Activated CD4-positive, alpha-beta T cell treated with anti-CD3 and anti-CD28 coated beads, Interleukin-2, amount 10 ng/mL, durations not matched to agents 24 days and 14 days (primary cell): Measurements from ENCODE around the gene DSTN. TPM values are rescaled to one million over a fixed set of nuclear protein-coding genes. Genes with fewer than 3 reads are reported as not detected.

ENCODE experiments used
- DNase-seq: peaks from one replicate; pipeline ENCODE4 v3.0.0; 2022
- H3K27ac Mint-ChIP-seq: one replicate; pipeline ENCODE4 v1.8.0; 2022; ENCODE audit warnings: mild to moderate bottlenecking, mixed read lengths
- H3K27me3 Mint-ChIP-seq: one replicate; pipeline ENCODE4 v1.8.0; 2022; ENCODE audit warnings: mixed read lengths
- H3K36me3 Mint-ChIP-seq: one replicate; pipeline ENCODE4 v1.8.0; 2022; ENCODE audit warnings: low read depth, mild to moderate bottlenecking, mixed read lengths
- H3K4me1 Mint-ChIP-seq: one replicate; pipeline ENCODE4 v1.8.0; 2021; ENCODE audit warnings: mixed read lengths
- H3K4me3 Mint-ChIP-seq: one replicate; pipeline ENCODE4 v1.8.0; 2022; ENCODE audit warnings: mild to moderate bottlenecking, moderate library complexity, mixed read lengths
- H3K9me3 Mint-ChIP-seq: one replicate; pipeline ENCODE4 v1.8.0; 2021; ENCODE audit warnings: mixed read lengths
- intact Hi-C: fragments of 100-400 bp; cut with micrococcal nuclease; formaldehyde crosslinking; loops from one replicate; pipeline ENCODE4 v1.15.1; 2023
- total RNA-seq: library from RNA; stranded (reverse); gene quantifications from 2 replicates; pipeline ENCODE4 v1.2.3, GENCODE V29; 2022

DSTN gene
- total RNA-seq, 1 donor from 2014 or later: 58.6 TPM

DNA sequence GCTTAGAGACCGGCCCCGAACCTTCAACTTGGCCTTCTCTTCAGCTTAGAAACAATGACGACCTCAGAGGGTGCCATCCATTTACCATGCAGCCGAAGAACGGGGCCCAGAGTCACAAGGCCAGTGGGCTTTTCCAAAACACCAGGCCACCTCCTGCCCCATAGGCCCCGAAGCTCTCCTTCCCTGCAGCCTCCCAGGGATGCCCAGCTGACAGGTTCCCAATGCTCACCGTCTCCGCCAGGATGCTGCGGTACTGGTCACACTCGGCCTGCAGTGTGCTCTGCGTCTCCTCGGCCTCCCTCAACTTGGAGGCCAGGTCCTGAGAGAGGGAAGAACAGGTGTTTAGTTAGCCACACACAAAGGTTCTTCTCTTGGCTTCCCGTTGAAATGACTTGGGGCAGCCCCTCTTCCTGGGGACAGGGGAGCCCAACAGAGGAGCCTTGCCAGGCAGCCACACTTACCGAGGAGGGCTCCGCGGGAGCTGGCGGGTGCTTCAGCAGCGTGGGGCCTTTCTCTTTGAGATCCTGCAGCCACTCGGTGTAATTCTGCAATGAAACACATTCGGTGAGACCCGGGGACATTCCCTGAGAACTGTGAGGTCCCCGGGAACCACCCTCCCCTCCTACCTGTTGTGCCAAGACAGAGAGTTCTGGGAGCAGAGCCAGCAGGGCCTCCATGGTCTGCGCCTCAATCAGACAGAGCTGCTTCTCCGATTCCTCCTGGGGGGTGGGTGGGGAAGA lies 51.5 kb downstream of the DSTN start:
- H3K27ac Mint-ChIP-seq: no peak overlapping the region
- intact Hi-C loops: no loop called here
- H3K27me3 Mint-ChIP-seq: no peaks in the 10 kb centered on the region
- peaks cover 21% of the 10 kb centered on the region for H3K36me3 Mint-ChIP-seq
- H3K4me3 Mint-ChIP-seq: no peak overlapping the region
- no peaks in the 10 kb centered on the region for H3K4me1 Mint-ChIP-seq
- no peaks in the 10 kb centered on the region for H3K9me3 Mint-ChIP-seq
- no peak for DNase-seq

DNA sequence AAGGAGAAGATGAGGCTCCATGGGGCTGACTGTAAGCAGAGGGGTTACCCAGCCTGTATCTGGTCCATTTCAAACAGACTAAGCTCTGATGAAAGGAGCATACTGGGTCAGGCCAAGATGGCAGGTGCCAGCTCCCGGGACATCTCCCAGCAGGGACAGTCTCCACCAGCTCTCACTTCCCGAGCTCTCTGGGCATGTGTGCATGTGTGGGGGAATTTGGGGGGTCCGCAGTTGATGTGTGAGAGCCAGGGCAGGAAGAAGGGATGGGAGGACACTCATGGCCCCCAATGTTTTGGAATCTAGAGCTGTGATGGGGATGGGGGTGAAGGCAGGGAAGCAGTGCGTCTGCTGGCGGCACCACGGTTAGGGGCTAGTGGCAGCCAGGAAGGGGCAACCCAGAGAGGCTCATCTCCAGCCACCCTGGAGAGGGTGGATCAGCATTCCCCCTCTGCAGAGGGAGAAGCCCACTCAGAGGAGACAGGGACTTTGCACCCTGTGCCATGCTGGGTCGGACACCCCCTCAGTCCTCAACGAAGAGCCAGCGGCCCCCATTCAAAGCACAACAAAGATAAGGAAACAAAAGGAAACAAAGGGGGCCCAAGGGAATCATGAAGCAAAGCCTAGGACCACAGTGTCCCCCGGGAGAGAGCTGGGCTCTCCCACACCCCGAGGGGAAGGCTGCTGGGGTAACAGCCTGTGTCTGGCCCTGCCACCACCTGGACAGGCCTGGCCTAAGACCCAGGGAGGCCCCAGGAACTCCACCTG lies 52.4 kb downstream of the DSTN start:
- Mint-ChIP-seq H3K36me3 (peaks cover 21% of the 10 kb centered on the region), H3K4me3 (no peak overlapping the region), H3K4me1 (no peaks in the 10 kb centered on the region), H3K27me3 (no peaks in the 10 kb centered on the region), H3K9me3 (no peaks in the 10 kb centered on the region), H3K27ac (no peak overlapping the region)
- DNase-seq: no peak
- intact Hi-C loops: no loop called here

GRCh38 chr20:17622851-17623508 lies 53.1 kb downstream of the DSTN start:
- H3K4me1 Mint-ChIP-seq: no peaks in the 10 kb centered on the region
- peaks cover 21% of the 10 kb centered on the region for H3K36me3 Mint-ChIP-seq

DNA sequence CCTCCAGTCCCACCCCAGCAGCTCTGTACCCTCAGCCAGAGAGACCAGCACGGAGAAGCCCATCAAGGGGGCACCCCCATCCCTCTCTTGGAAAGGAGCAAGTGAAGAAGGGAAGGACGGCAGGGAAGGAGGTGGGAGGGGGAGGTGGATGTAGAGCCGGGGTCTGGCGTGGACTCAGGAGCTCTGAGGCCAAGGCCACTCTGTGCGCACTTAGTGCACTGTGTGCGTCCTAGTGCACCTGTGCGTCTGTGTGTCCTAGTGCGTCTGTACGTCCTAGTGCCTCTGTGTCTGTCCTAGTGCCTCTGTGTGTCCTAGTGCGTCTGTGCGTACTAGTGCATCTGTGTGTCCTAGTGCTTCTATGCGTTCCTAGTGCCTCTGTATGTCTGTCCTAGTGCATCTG lies 54.2 kb downstream of the DSTN start:
- H3K9me3 Mint-ChIP-seq: no peaks in the 10 kb centered on the region
- no peaks in the 10 kb centered on the region for H3K4me1 Mint-ChIP-seq
- H3K4me3 Mint-ChIP-seq: no peak overlapping the region
- no peak overlapping the region for H3K27ac Mint-ChIP-seq
- intact Hi-C loops: no loop called here
- peaks cover 27% of the 10 kb centered on the region for H3K36me3 Mint-ChIP-seq
- DNase-seq: no peak
- H3K27me3 Mint-ChIP-seq: no peaks in the 10 kb centered on the region

More at GRCh38 chr20:17622851-17623508, 53.1 kb downstream of the DSTN start:
- H3K9me3 Mint-ChIP-seq: no peaks in the 10 kb centered on the region
- intact Hi-C loops: no loop called here
- H3K4me3 Mint-ChIP-seq: no peak overlapping the region
- H3K27me3 Mint-ChIP-seq: no peaks in the 10 kb centered on the region
- H3K27ac Mint-ChIP-seq: no peak overlapping the region
- no peak for DNase-seq

DNA sequence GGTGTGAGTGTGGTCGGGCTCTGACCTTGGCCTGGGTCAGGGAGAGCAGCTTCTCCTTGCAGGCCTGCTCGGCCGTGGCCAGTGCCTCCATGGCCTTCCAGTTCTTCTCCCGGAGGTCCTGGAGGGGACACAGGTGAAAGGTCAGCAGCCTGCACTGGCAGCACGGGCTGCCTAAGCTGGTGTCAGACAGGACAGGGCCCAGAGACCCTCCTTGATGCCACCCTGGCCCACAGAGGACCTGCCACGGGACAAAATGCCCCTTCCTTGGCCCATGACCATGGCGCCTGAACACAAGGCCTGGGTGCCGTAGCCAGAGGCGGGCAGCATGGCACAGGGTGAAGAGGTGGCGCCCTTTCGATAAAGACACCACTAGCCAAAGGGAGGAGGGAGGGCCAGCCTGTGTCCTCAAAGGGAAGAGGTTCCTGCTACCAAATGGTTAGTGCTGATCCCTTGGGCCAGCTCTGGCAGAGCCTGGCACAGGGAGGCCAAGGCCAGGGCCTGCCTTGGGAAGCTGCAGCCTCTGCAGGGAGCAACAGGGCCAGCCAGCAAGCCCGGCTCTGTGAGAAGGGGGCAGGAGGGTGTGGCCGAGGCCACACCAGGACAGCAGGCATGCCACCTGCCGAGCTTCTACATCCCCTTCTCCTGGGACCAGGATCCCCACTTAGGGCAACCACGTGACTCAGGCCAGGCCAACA lies 54.8 kb downstream of the DSTN start:
- Mint-ChIP-seq H3K36me3 (peaks cover 25% of the 10 kb centered on the region), H3K4me1 (no peaks in the 10 kb centered on the region), H3K27me3 (no peaks in the 10 kb centered on the region), H3K4me3 (no peak overlapping the region), H3K9me3 (no peaks in the 10 kb centered on the region), H3K27ac (no peak overlapping the region)
- no peak for DNase-seq
- intact Hi-C loops: no loop called here

- H3K4me3 Mint-ChIP-seq: no peak overlapping the region
- intact Hi-C loops: no loop called here
- peaks cover 25% of the 10 kb centered on the region for H3K36me3 Mint-ChIP-seq
Measured at GRCh38 chr20:17625246-17626051, 55.6 kb downstream of the DSTN start.

DNA sequence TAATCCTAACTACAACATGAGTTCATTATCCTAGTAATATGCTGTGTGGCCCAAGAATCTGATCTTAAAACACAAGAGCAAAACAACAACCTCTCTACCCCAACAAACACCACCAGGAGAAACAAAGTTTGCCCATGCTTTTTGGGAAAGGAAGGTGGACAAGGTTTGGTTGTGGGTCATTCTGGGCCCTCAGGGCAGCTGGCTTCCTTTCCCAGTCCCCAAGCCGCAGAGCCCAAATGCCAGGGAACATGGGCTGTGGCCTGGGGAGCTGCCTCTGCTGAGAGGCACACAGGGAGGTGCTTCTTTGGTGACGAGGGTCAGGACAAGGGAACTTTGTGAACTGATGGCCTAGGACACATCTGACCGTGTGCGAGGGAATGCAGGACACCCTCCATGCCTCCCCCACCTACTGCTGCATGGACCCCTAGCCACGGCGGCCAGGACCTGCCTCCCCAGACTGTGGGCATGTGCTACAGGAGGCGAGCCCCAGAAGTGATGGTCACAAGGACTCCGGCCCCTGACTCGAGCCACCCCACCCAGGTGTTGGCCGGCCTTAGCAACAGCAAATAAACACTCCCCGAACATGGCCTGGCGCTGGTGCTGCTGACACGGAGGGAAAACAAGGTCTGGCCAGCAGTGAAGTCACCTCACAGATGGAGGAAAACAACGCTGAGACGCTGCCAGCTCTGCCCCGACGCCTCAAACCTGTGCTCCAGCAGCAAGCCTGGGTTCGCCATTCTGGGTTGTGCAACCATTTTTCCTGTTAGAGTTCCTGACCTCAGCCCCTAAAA lies 56.5 kb downstream of the DSTN start:
- no peak overlapping the region for H3K4me3 Mint-ChIP-seq

More at GRCh38 chr20:17625246-17626051, 55.6 kb downstream of the DSTN start:
- Mint-ChIP-seq H3K27me3 (no peaks in the 10 kb centered on the region), H3K9me3 (no peaks in the 10 kb centered on the region), H3K4me1 (no peaks in the 10 kb centered on the region), H3K27ac (no peak overlapping the region)
- no peak for DNase-seq

GRCh38 chr20:17627101-17627955 lies 57.5 kb downstream of the DSTN start:
- intact Hi-C loops: no loop called here
- H3K4me3 Mint-ChIP-seq: no peak overlapping the region

More for the DNA sequence above, 56.5 kb downstream of the DSTN start:
- Mint-ChIP-seq H3K36me3 (peaks cover 25% of the 10 kb centered on the region), H3K27ac (no peak overlapping the region), H3K9me3 (no peaks in the 10 kb centered on the region), H3K27me3 (no peaks in the 10 kb centered on the region), H3K4me1 (no peaks in the 10 kb centered on the region)
- intact Hi-C loops: no loop called here
- no peak for DNase-seq

DNA sequence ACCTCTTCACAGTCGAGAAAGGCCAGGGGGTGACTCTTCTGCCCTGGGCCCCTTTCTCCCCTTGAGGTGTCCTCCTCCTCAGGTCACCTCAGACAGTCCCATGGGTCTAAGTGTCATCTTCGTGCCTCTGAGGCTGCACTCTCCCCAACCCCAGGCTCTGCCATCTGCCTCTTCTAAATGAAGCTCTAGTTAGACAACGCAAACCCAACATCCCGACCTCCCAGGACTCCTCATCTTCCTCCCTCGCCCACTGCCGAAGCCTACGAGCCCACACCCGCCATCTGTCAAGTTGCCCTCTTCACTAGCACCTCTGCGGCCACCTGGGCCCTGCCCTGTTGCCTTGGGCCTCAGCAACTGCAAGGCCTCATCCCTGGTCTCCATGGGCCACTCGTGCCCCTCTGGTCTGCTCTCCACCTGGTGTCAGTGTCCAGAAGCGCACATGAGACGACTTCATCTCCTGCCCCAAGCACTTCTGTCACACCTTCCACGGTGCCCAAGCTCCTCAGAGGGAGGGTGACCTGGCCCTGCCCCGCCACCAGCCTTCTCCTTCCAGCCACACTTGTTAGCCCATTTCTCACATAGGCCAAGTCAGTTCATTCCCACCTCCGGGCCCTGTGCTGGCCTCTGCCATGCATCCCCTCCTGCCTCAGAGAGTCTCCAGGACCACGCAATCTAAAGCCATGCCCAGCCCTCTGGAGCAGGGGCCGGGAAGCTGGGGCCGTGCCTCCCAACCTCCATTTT lies 58.4 kb downstream of the DSTN start:
- Mint-ChIP-seq H3K9me3 (no peaks in the 10 kb centered on the region), H3K4me3 (no peak overlapping the region), H3K4me1 (no peaks in the 10 kb centered on the region), H3K27me3 (no peaks in the 10 kb centered on the region), H3K36me3 (peaks cover 26% of the 10 kb centered on the region), H3K27ac (no peak overlapping the region)
- intact Hi-C loops: no loop called here
- DNase-seq: no peak

More at GRCh38 chr20:17627101-17627955, 57.5 kb downstream of the DSTN start:
- no peak overlapping the region for H3K27ac Mint-ChIP-seq
- peaks cover 25% of the 10 kb centered on the region for H3K36me3 Mint-ChIP-seq
- H3K9me3 Mint-ChIP-seq: no peaks in the 10 kb centered on the region
- no peaks in the 10 kb centered on the region for H3K4me1 Mint-ChIP-seq
- no peaks in the 10 kb centered on the region for H3K27me3 Mint-ChIP-seq
- DNase-seq: no peak

DNA sequence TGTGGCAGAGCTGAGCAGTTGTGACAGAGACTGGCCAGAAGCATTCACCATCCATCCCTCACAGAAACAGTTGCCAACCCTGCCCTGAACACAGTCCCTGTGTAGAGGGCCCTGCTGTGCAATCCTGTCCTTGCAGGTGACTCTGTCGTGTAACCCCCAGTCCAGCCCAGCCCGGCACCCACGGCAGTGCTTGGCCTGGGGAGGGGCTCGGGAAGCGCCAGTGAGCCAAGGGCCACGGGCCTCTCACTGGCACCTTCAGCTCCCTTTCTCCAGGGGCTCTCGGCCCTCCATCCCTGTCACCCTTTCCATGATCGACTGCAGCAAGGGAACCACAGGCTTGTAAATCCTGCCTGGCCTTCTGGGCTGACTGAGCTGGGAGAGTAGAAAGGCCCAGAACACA lies 59.1 kb downstream of the DSTN start:
- DNase-seq: no peak
- Mint-ChIP-seq H3K36me3 (peaks cover 27% of the 10 kb centered on the region), H3K4me1 (no peaks in the 10 kb centered on the region), H3K27ac (no peak overlapping the region), H3K27me3 (no peaks in the 10 kb centered on the region), H3K9me3 (no peaks in the 10 kb centered on the region), H3K4me3 (no peak overlapping the region)
- intact Hi-C loops: no loop called here

GRCh38 chr20:17629678-17630089 lies 59.8 kb downstream of the DSTN start:
- Mint-ChIP-seq H3K4me3 (no peak overlapping the region), H3K9me3 (no peaks in the 10 kb centered on the region), H3K27ac (no peak overlapping the region), H3K27me3 (no peaks in the 10 kb centered on the region), H3K4me1 (no peaks in the 10 kb centered on the region), H3K36me3 (peaks cover 25% of the 10 kb centered on the region)
- intact Hi-C loops: no loop called here
- DNase-seq: no peak
